Tibial nerve (tissue), 4 donors: Measurements from ENCODE around the gene PCP4. TPM values are rescaled to one million over a fixed set of nuclear protein-coding genes. Genes with fewer than 3 reads are reported as not detected.

Experiments
- DNase-seq, 2 donors: peaks; one replicate each; pipeline ENCODE4 v3.0.0-alpha.2; 2019; ENCODE audit warnings: low spot score in 2 of 2
- H3K27ac ChIP-seq, 4 donors: fragments of 200-600 bp; sonication (generic) in 3 of 4; one replicate each; pipeline ENCODE4 v1.5.1; 2017 to 2019; ENCODE audit warnings: mild to moderate bottlenecking in 1 of 4
- H3K27me3 ChIP-seq, 2 donors: fragments of 200-600 bp; sonication (generic) in 1 of 2; one replicate each; pipeline versions ENCODE4 v1.5.1 to v1.6.0; 2017 to 2019
- H3K36me3 ChIP-seq, 3 donors: fragments of 200-600 bp; sonication (generic); one replicate each; pipeline ENCODE4 v1.5.1; 2018 to 2019
- H3K4me1 ChIP-seq, 4 donors: fragments of 200-600 bp; sonication (generic) in 3 of 4; one replicate each; pipeline ENCODE4 v1.5.1; 2017 to 2019
- H3K4me3 ChIP-seq, 4 donors: fragments of 200-600 bp; sonication (generic) in 3 of 4; one replicate each; pipeline ENCODE4 v1.5.1; 2017 to 2019; ENCODE audit warnings: mild to moderate bottlenecking in 1 of 4, moderate library complexity in 1 of 4
- H3K9me3 ChIP-seq, 4 donors: fragments of 200-600 bp; sonication (generic) in 3 of 4; one replicate each; pipeline ENCODE4 v1.5.1; 2017 to 2019
- EP300 ChIP-seq, 2 donors: sonication (generic); formaldehyde crosslinking; IDR thresholded peaks; one replicate each; pipeline ENCODE4 v1.6.1; 2017; ENCODE audit warnings: antibody characterized with exemption in 2 of 2, mild to moderate bottlenecking in 1 of 2
- POLR2A ChIP-seq, 2 donors: fragments of 450-650 bp; IDR thresholded peaks; one replicate each; pipeline ENCODE4 v1.6.1; 2017; ENCODE audit warnings: antibody characterized with exemption in 2 of 2, mild to moderate bottlenecking in 2 of 2, moderate library complexity in 2 of 2
- WGBS, 2 donors: methylation state at CpG; one replicate each; pipeline ENCODE4 v1.1.5; 2018; 5-methylcytosine and 5-hydroxymethylcytosine counted together
- total RNA-seq, 4 donors: library from RNA; depleted of rRNA; stranded (reverse); fragments of >200 nt; gene quantifications; one replicate each; pipeline ENCODE4 v1.1.0, GENCODE V29; 2016
- TF ChIP-seq, protein P1 (sequence below), 5 experiments: fragments of 200-600 bp in 3 of 5; fragments of 450-650 bp in 2 of 5; sonication (generic) in 3 of 5; IDR thresholded peaks; one replicate each; pipeline ENCODE4 v1.5.1; 2016 to 2019; ENCODE audit warnings: antibody characterized with exemption in 5 of 5, mild to moderate bottlenecking in 3 of 5, moderate library complexity in 2 of 5

PCP4 gene
- total RNA-seq, result 10 to 100 TPM in 1 of 4 donors, not detected in 3; 13.5 TPM

GRCh38 chr21:39867198-39867650 is at the start of gene PCP4:
Gene PCP4 (plus strand): TSS chr21:39867438. CDS start chr21:39867502, 64 bp downstream.
- H3K27ac ChIP-seq, result no peak within 1 kb of the TSS
- peak; percentile 42 to 53 for DNase-seq
- 8 to 10% methylated on average over 14 of the region's 14 CpGs for WGBS, 2 donors

DNA sequence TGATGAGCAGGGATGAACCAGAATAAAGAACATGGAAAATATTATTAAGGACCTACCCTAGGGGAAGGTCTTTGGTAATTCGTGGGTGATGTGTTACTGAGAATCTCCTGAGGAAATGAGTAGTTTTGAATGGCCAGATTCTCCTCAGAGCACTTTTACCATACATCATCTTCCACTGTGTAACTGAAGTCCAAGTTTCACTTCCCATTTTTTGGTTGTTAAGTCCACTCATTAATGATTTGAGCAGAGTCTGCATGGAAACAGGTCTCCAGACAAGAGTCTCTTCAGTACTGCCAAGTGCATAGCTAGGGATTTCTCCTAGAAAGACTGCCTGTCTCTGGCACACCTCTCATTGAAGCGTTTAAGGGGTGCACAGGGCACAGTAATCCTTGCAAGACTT is 48.7 kb upstream of the PCP4 start:
- Histone ChIP-seq H3K4me1 (no peaks in the 10 kb centered on the region), H3K27ac (no peak overlapping the region), H3K27me3 (no peaks in the 10 kb centered on the region), H3K9me3 (peaks cover 0 to 8% (median 0%) of the 10 kb centered on the region in 4 donors), H3K36me3 (no peaks in the 10 kb centered on the region), H3K4me3 (no peak overlapping the region)
- 72 to 77% methylated on average over 2 of the region's 2 CpGs for WGBS, 2 donors
- TF ChIP-seq POLR2A (IDR thresholded peaks at IDR 0.05) (no peak), EP300 (IDR thresholded peaks at IDR 0.05) (no peak)
- TF ChIP-seq, protein P1, sequence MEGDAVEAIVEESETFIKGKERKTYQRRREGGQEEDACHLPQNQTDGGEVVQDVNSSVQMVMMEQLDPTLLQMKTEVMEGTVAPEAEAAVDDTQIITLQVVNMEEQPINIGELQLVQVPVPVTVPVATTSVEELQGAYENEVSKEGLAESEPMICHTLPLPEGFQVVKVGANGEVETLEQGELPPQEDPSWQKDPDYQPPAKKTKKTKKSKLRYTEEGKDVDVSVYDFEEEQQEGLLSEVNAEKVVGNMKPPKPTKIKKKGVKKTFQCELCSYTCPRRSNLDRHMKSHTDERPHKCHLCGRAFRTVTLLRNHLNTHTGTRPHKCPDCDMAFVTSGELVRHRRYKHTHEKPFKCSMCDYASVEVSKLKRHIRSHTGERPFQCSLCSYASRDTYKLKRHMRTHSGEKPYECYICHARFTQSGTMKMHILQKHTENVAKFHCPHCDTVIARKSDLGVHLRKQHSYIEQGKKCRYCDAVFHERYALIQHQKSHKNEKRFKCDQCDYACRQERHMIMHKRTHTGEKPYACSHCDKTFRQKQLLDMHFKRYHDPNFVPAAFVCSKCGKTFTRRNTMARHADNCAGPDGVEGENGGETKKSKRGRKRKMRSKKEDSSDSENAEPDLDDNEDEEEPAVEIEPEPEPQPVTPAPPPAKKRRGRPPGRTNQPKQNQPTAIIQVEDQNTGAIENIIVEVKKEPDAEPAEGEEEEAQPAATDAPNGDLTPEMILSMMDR (IDR thresholded peaks at IDR 0.05), result no peak
- no peak for DNase-seq

More at GRCh38 chr21:39867198-39867650, at the start of gene PCP4:
- Histone ChIP-seq H3K9me3 (no peaks in the 10 kb centered on the region), H3K4me3 (no peak within 1 kb of the TSS), H3K4me1 (no peaks in the 10 kb centered on the region), H3K36me3 (no peaks in the 10 kb centered on the region), H3K27me3 (no peaks in the 10 kb centered on the region)
- TF ChIP-seq POLR2A (IDR thresholded peaks at IDR 0.05), result no peak
- TF ChIP-seq, protein P1 (IDR thresholded peaks at IDR 0.05), result peak; percentile 56 to 70 (median 62)

DNA sequence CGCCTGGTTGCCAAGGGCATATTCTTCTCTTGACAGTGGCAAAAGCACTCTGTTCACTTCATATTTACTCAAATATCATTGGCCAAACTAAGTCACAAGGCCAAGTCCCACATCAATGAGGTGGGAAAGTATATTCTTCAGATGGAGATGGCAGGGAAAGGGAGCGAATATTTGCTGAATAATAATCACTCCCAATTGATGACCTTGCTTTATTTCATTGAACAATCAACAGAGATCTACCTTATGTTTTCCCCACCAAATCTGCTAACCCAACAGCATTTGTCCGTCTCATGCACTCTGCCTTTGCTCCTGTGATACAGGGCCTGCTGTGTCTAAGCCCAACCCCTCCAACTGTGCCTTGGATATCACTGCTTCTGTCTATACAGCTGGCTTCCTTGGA is 45.2 kb upstream of the PCP4 start:
- Histone ChIP-seq H3K4me1 (no peaks in the 10 kb centered on the region), H3K27ac (no peak overlapping the region), H3K27me3 (no peaks in the 10 kb centered on the region), H3K36me3 (no peaks in the 10 kb centered on the region), H3K4me3 (no peak overlapping the region), H3K9me3 (no peaks in the 10 kb centered on the region)
- WGBS, 2 donors, result 87 to 90% methylated on average over 3 of the region's 3 CpGs
- TF ChIP-seq POLR2A (IDR thresholded peaks at IDR 0.05) (no peak), EP300 (IDR thresholded peaks at IDR 0.05) (no peak)
- TF ChIP-seq, protein P1 (IDR thresholded peaks at IDR 0.05), result no peak
- no peak for DNase-seq

- WGBS, 2 donors, result 81 to 89% methylated on average over 1 of the region's 1 CpG
- DNase-seq, result no peak
- Histone ChIP-seq H3K27ac (no peak overlapping the region), H3K4me3 (no peak overlapping the region), H3K9me3 (no peaks in the 10 kb centered on the region), H3K27me3 (no peaks in the 10 kb centered on the region), H3K36me3 (no peaks in the 10 kb centered on the region), H3K4me1 (no peaks in the 10 kb centered on the region)
- TF ChIP-seq POLR2A (IDR thresholded peaks at IDR 0.05) (no peak), EP300 (IDR thresholded peaks at IDR 0.05) (no peak)
- TF ChIP-seq, protein P1 (IDR thresholded peaks at IDR 0.05), result no peak
These were observed 42.0 kb upstream of the PCP4 start for GRCh38 chr21:39825250-39825649.

GRCh38 chr21:39834543-39834942 is 32.7 kb upstream of the PCP4 start:
- H3K27me3 ChIP-seq, result no peaks in the 10 kb centered on the region
- no peak overlapping the region for H3K4me3 ChIP-seq
- no peak overlapping the region for H3K27ac ChIP-seq
- DNase-seq, result no peak
- 47 to 50% methylated on average over 4 of the region's 4 CpGs for WGBS, 2 donors
- H3K36me3 ChIP-seq, result no peaks in the 10 kb centered on the region
- no peaks in the 10 kb centered on the region for H3K9me3 ChIP-seq
- TF ChIP-seq POLR2A (IDR thresholded peaks at IDR 0.05) (no peak), EP300 (IDR thresholded peaks at IDR 0.05) (no peak)
- TF ChIP-seq, protein P1 (IDR thresholded peaks at IDR 0.05), result no peak
- H3K4me1 ChIP-seq, result no peaks in the 10 kb centered on the region
